ENCODE results near the gene STX16.

- TF ChIP-seq EP300 (IDR thresholded peaks at IDR 0.05; ENCODE audit: low read depth) (no peak), POLR2AphosphoS5 (IDR thresholded peaks at IDR 0.05) (no peak), CTCF (IDR thresholded peaks at IDR 0.05) (no peak)
Observed at GRCh38 chr20:58622671-58623578, 28.2 kb upstream of the STX16 start.
